Measurements from ENCODE around the gene PREP. TPM values are rescaled to one million over a fixed set of nuclear protein-coding genes. Genes with fewer than 3 reads are reported as not detected.
A peak's percentile ranks its signal among the peaks of the same experiment; 100 is the strongest.

The PREP gene
- total and polyA plus RNA-seq, 3 donors from 2014 or later = 53.7 to 66.6 (median 56.4) TPM

DNA sequence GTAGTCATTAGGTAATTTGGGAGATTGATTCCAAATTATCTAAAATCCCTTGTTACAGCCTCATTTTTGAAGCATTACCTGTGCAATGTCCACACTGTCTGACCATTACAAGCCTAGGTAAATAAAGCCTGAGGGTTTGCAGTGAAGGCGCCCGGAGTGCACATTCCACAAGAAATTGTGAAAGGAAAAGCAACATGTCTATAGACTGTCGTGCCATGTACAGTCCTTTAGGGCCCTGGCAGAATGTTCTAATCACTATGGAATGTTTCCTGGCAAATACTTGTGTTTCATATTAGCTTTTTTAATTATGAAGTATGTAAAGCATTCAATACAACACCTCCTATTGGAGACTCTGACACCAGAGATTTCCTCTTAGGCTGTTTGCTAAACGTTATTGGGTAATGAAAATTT is 28.9 kb downstream of the PREP start:
- Histone ChIP-seq H3K9me3 (no peaks in the 10 kb centered on the region), H3K4me1 (peaks cover 15% of the 10 kb centered on the region), H3K4me3 (no peak overlapping the region), H3K27ac (no peak overlapping the region), H3K27me3 (no peaks in the 10 kb centered on the region), H3K36me3 (ENCODE audit: low read depth, missing control alignments) (no peaks in the 10 kb centered on the region)
- no peak for DNase-seq
- intact Hi-C loops (cut with DNase I; ENCODE audit: low total_unique reads) = no loop called here
- TF ChIP-seq CTCF (IDR thresholded peaks at IDR 0.05) = no peak
- no peak for TF ChIP-seq POLR2A (IDR thresholded peaks at IDR 0.05)
- 90 to 92% methylated on average over 4 of the region's 4 CpGs for WGBS, 2 donors

DNA sequence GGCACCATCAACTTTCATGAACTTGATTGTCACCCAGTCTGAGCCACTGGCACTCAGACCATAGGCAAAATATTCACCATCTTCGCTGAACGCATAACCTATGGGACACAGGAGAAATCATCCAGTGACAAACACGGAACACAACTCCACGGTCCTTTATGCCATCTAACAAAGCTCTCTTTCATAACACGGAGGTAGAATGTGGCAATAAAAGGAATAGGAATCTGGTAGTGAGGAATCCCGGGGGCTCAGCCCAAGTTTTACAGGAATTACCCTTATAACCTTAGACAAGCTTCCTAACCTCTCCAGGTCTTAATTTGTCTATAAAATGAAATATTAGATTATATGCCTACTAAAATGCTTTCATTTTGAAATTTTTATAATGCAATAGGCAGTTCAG is 29.4 kb downstream of the PREP start:
- Histone ChIP-seq H3K36me3 (ENCODE audit: low read depth, missing control alignments) (no peaks in the 10 kb centered on the region), H3K4me3 (no peak overlapping the region), H3K9me3 (no peaks in the 10 kb centered on the region), H3K27me3 (no peaks in the 10 kb centered on the region), H3K27ac (peak overlapping the region in 1 of 2 donors; percentile 42), H3K4me1 (peaks cover 15% of the 10 kb centered on the region)
- 92 to 94% methylated on average over 6 of the region's 6 CpGs for WGBS, 2 donors
- intact Hi-C loops (cut with DNase I; ENCODE audit: low total_unique reads) = no loop called here
- DNase-seq = no peak
- no peak for TF ChIP-seq CTCF (IDR thresholded peaks at IDR 0.05)
- TF ChIP-seq POLR2A (IDR thresholded peaks at IDR 0.05) = no peak

GRCh38 chr6:105372849-105373182 is 30.1 kb downstream of the PREP start:
- no peak for DNase-seq
- Histone ChIP-seq H3K36me3 (ENCODE audit: low read depth, missing control alignments) (no peaks in the 10 kb centered on the region), H3K27me3 (no peaks in the 10 kb centered on the region), H3K27ac (peak overlapping the region; percentile 42 to 72), H3K4me1 (peaks cover 15% of the 10 kb centered on the region), H3K9me3 (no peaks in the 10 kb centered on the region), H3K4me3 (no peak overlapping the region)
- intact Hi-C loops (cut with DNase I; ENCODE audit: low total_unique reads) = no loop called here
- 83 to 86% methylated on average over 3 of the region's 3 CpGs for WGBS, 2 donors
- TF ChIP-seq POLR2A (IDR thresholded peaks at IDR 0.05) = no peak
- TF ChIP-seq CTCF (IDR thresholded peaks at IDR 0.05) = no peak

DNA sequence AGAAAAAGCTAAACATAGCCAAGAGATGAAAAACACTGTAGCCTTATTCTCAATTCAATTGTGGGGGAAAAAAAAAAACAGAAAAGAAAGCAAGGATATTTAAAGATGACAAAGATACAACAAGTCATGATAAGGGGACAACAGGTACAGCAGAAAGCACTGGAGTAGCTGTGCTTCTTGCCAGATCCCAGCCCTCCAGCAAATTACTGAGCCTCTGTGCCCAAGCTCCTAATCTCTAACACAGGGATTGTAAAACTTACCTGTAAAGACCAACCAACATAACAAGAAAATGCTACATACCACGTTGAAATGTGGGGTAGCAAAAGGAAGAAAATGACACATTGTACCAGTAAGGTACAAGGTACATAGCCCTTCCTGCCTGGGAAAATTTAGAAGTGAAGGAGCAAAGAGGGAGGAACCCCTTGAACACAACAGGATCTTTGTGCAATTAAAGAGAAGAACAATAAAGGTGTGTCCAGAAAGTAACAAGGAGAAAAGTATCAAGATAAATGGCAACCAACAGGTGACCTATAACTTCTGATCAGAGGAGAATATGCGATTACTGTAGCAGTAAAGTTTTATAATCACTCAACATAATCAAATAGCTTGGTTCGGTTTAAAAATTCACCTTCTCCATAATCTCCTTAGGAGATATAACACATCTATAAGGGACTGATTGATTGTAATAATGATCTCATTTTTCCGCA is 30.6 kb downstream of the PREP start:
- Histone ChIP-seq H3K4me3 (no peak overlapping the region), H3K36me3 (ENCODE audit: low read depth, missing control alignments) (no peaks in the 10 kb centered on the region), H3K4me1 (peaks cover 15% of the 10 kb centered on the region), H3K27me3 (no peaks in the 10 kb centered on the region), H3K9me3 (no peaks in the 10 kb centered on the region), H3K27ac (peak overlapping the region; percentile 72 to 75)
- WGBS, 2 donors = 73 to 78% methylated on average over 4 of the region's 4 CpGs
- intact Hi-C loops (cut with DNase I; ENCODE audit: low total_unique reads) = no loop called here
- no peak for DNase-seq
- TF ChIP-seq CTCF (IDR thresholded peaks at IDR 0.05) (no peak), POLR2A (IDR thresholded peaks at IDR 0.05) (no peak)

DNA sequence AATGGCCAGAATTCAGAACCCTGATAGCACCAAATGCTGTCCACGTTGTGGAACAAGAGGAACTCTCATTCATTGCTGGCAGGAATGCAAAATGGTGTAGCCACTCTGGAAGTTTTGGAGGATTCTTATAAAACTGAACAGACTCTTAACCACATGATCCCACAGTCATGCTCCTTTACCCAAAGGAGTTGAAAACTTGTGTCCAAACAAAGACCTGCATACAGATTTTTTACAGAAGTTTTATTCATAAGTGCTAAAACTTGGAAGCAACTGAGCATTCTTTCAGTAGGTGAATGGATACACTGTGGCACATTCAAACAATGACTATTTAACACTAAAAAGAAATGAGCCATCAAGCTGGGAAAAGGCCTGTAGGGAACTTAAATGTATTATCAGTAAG is 32.5 kb downstream of the PREP start:
- peaks cover 17% of the 10 kb centered on the region for H3K4me1 ChIP-seq
- 48 to 69% methylated on average over 1 of the region's 1 CpG for WGBS, 2 donors
- intact Hi-C loops (cut with DNase I; ENCODE audit: low total_unique reads) = no loop called here
- no peak for TF ChIP-seq POLR2A (IDR thresholded peaks at IDR 0.05)
- TF ChIP-seq CTCF (IDR thresholded peaks at IDR 0.05) = no peak
- peak; percentile 72 for DNase-seq
- H3K36me3 ChIP-seq (ENCODE audit: low read depth, missing control alignments) = no peaks in the 10 kb centered on the region
- H3K27me3 ChIP-seq = no peaks in the 10 kb centered on the region
- H3K27ac ChIP-seq = peak overlapping the region; percentile 27 to 75
- no peaks in the 10 kb centered on the region for H3K9me3 ChIP-seq
- no peak overlapping the region for H3K4me3 ChIP-seq

Data from testis (tissue), 3 donors.